SK-N-SH treated with all-trans-retinoic acid at 6 μM for 48 hours (cell line): Measurements from ENCODE around the gene PUM2.
"Not testable (repeated sequence)": the region's sequence is repeated elsewhere in the genome, so short reads cannot be mapped to it uniquely, and the experiment has no call there.

Experiments
- ATAC-seq: fragments of 200-7000 bp; cut with Tn5 transposase; 3 replicates; pipeline ENCODE4 v1.9.1; 2020; ENCODE audit warnings: mild to moderate bottlenecking, moderate library complexity
- ARNTL ChIP-seq: fragments of 450-650 bp; formaldehyde crosslinking; IDR thresholded peaks from 2 replicates; pipeline ENCODE4 v1.5.0; 2020; ENCODE audit warnings: low read depth, mild to moderate bottlenecking, moderate library complexity, borderline replicate concordance
- BACH2 ChIP-seq: fragments of 250-450 bp; sonication (Bioruptor Pico); IDR thresholded peaks from 2 replicates; pipeline ENCODE4 v1.9.0; 2021; ENCODE audit warnings: mild to moderate bottlenecking, borderline replicate concordance
- CREB5 ChIP-seq: fragments of 250-450 bp; sonication (Bioruptor Pico); IDR thresholded peaks from 2 replicates; pipeline ENCODE4 v1.5.1; 2020; ENCODE audit warnings: low read depth, mild to moderate bottlenecking, moderate library complexity
- CSDC2 ChIP-seq: fragments of 250-450 bp; sonication (Bioruptor Pico); IDR thresholded peaks from 2 replicates; pipeline ENCODE4 v1.5.0; 2020; ENCODE audit warnings: mild to moderate bottlenecking, moderate library complexity
- ESRRG ChIP-seq: fragments of 250-450 bp; sonication (Bioruptor Pico); IDR thresholded peaks from 2 replicates; pipeline ENCODE4 v1.6.1; 2021; ENCODE audit warnings: mild to moderate bottlenecking
- GLIS3 ChIP-seq: fragments of 250-450 bp; sonication (Bioruptor Pico); IDR thresholded peaks from 2 replicates; pipeline ENCODE4 v1.5.0; 2020; ENCODE audit warnings: mild to moderate bottlenecking, moderate library complexity
- ISL1 ChIP-seq: fragments of 250-450 bp; sonication (Bioruptor Pico); IDR thresholded peaks from 2 replicates; pipeline ENCODE4 v2.1.2; 2022; ENCODE audit warnings: mild to moderate bottlenecking, moderate library complexity
- OSR1 ChIP-seq: fragments of 250-450 bp; sonication (Bioruptor Pico); IDR thresholded peaks from 2 replicates; pipeline ENCODE4 v1.8.0; 2022; ENCODE audit warnings: moderate library complexity, mild to moderate bottlenecking, inconsistent platforms
- PPARA ChIP-seq: fragments of 250-450 bp; sonication (Bioruptor Pico); IDR thresholded peaks from 2 replicates; pipeline ENCODE4 v1.5.0; 2020; ENCODE audit warnings: mild to moderate bottlenecking, borderline replicate concordance
- SNAI2 ChIP-seq: fragments of 250-450 bp; sonication (Bioruptor Pico); IDR thresholded peaks from 2 replicates; pipeline ENCODE4 v1.5.0; 2020; ENCODE audit warnings: mild to moderate bottlenecking, moderate library complexity
- TOX ChIP-seq: fragments of 250-450 bp; sonication (Bioruptor Pico); IDR thresholded peaks from 2 replicates; pipeline ENCODE4 v1.8.0; 2021; ENCODE audit warnings: mild to moderate bottlenecking, moderate library complexity, borderline replicate concordance
- ZC3H10 ChIP-seq: fragments of 250-450 bp; sonication (Bioruptor Pico); IDR thresholded peaks from 2 replicates; pipeline ENCODE4 v1.5.1; 2021; ENCODE audit warnings: mild to moderate bottlenecking, moderate library complexity
- ZFP30 ChIP-seq: fragments of 450-650 bp; formaldehyde crosslinking; IDR thresholded peaks from 2 replicates; pipeline ENCODE4 v1.5.0; 2022; ENCODE audit warnings: mild to moderate bottlenecking, moderate library complexity
- ZNF565 ChIP-seq: fragments of 450-650 bp; formaldehyde crosslinking; conservative IDR thresholded peaks from 2 replicates; pipeline ENCODE4 v1.5.0; 2020; ENCODE audit warnings: low read depth, mild to moderate bottlenecking, moderate library complexity
- ZNF70 ChIP-seq: fragments of 450-650 bp; formaldehyde crosslinking; IDR thresholded peaks from 2 replicates; pipeline ENCODE4 v1.5.0; 2020; ENCODE audit warnings: mild to moderate bottlenecking, moderate library complexity
- ZNF8 ChIP-seq: fragments of 450-650 bp; formaldehyde crosslinking; IDR thresholded peaks from 2 replicates; pipeline ENCODE4 v1.5.0; 2020; ENCODE audit warnings: mild to moderate bottlenecking, moderate library complexity
- TF ChIP-seq, protein P1 (sequence below): fragments of 250-450 bp; sonication (Bioruptor Pico); IDR thresholded peaks from 2 replicates; pipeline ENCODE4 v1.8.0; 2021; ENCODE audit warnings: low read depth, mild to moderate bottlenecking, moderate library complexity, borderline replicate concordance
- TF ChIP-seq, protein P2 (sequence below): fragments of 250-450 bp; sonication (Bioruptor Pico); IDR thresholded peaks from 2 replicates; pipeline ENCODE4 v1.5.1; 2021; ENCODE audit warnings: mild to moderate bottlenecking, moderate library complexity
- TF ChIP-seq, protein P3 (sequence below): fragments of 250-450 bp; sonication (Bioruptor Pico); IDR thresholded peaks from 2 replicates; pipeline ENCODE4 v1.8.0; 2020; ENCODE audit warnings: mild to moderate bottlenecking, moderate library complexity, borderline replicate concordance
- TF ChIP-seq, protein P4 (sequence below): fragments of 250-450 bp; sonication (Bioruptor Pico); IDR thresholded peaks from 2 replicates; pipeline ENCODE4 v1.5.0; 2020; ENCODE audit warnings: mild to moderate bottlenecking, moderate library complexity

The PUM2 gene

GRCh38 chr2:20236496-20236895 lies 114.1 kb downstream of the PUM2 start (continued):
- TF ChIP-seq, protein P1, sequence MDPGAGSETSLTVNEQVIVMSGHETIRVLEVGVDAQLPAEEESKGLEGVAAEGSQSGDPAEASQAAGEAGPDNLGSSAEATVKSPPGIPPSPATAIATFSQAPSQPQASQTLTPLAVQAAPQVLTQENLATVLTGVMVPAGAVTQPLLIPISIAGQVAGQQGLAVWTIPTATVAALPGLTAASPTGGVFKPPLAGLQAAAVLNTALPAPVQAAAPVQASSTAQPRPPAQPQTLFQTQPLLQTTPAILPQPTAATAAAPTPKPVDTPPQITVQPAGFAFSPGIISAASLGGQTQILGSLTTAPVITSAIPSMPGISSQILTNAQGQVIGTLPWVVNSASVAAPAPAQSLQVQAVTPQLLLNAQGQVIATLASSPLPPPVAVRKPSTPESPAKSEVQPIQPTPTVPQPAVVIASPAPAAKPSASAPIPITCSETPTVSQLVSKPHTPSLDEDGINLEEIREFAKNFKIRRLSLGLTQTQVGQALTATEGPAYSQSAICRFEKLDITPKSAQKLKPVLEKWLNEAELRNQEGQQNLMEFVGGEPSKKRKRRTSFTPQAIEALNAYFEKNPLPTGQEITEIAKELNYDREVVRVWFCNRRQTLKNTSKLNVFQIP (CRISPR knock-in tag), result no peak
- TF ChIP-seq ZNF8, result no peak
- no peak for TF ChIP-seq ZNF565 (CRISPR knock-in tag)

- no peak for ATAC-seq
- TF ChIP-seq CSDC2, result no peak
- TF ChIP-seq, protein P2, sequence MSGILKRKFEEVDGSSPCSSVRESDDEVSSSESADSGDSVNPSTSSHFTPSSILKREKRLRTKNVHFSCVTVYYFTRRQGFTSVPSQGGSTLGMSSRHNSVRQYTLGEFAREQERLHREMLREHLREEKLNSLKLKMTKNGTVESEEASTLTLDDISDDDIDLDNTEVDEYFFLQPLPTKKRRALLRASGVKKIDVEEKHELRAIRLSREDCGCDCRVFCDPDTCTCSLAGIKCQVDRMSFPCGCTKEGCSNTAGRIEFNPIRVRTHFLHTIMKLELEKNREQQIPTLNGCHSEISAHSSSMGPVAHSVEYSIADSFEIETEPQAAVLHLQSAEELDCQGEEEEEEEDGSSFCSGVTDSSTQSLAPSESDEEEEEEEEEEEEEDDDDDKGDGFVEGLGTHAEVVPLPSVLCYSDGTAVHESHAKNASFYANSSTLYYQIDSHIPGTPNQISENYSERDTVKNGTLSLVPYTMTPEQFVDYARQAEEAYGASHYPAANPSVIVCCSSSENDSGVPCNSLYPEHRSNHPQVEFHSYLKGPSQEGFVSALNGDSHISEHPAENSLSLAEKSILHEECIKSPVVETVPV (CRISPR knock-in tag), result no peak
- TF ChIP-seq, protein P3, sequence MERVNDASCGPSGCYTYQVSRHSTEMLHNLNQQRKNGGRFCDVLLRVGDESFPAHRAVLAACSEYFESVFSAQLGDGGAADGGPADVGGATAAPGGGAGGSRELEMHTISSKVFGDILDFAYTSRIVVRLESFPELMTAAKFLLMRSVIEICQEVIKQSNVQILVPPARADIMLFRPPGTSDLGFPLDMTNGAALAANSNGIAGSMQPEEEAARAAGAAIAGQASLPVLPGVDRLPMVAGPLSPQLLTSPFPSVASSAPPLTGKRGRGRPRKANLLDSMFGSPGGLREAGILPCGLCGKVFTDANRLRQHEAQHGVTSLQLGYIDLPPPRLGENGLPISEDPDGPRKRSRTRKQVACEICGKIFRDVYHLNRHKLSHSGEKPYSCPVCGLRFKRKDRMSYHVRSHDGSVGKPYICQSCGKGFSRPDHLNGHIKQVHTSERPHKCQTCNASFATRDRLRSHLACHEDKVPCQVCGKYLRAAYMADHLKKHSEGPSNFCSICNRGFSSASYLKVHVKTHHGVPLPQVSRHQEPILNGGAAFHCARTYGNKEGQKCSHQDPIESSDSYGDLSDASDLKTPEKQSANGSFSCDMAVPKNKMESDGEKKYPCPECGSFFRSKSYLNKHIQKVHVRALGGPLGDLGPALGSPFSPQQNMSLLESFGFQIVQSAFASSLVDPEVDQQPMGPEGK, result no peak
- TF ChIP-seq, protein P4, sequence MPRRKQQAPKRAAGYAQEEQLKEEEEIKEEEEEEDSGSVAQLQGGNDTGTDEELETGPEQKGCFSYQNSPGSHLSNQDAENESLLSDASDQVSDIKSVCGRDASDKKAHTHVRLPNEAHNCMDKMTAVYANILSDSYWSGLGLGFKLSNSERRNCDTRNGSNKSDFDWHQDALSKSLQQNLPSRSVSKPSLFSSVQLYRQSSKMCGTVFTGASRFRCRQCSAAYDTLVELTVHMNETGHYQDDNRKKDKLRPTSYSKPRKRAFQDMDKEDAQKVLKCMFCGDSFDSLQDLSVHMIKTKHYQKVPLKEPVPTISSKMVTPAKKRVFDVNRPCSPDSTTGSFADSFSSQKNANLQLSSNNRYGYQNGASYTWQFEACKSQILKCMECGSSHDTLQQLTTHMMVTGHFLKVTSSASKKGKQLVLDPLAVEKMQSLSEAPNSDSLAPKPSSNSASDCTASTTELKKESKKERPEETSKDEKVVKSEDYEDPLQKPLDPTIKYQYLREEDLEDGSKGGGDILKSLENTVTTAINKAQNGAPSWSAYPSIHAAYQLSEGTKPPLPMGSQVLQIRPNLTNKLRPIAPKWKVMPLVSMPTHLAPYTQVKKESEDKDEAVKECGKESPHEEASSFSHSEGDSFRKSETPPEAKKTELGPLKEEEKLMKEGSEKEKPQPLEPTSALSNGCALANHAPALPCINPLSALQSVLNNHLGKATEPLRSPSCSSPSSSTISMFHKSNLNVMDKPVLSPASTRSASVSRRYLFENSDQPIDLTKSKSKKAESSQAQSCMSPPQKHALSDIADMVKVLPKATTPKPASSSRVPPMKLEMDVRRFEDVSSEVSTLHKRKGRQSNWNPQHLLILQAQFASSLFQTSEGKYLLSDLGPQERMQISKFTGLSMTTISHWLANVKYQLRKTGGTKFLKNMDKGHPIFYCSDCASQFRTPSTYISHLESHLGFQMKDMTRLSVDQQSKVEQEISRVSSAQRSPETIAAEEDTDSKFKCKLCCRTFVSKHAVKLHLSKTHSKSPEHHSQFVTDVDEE, result no peak
- no peak for TF ChIP-seq BACH2 (CRISPR knock-in tag)
- no peak for TF ChIP-seq ESRRG
- no peak for TF ChIP-seq OSR1
- TF ChIP-seq ZC3H10 (CRISPR knock-in tag), result no peak
- no peak for TF ChIP-seq ISL1 (CRISPR knock-in tag)
- no peak for TF ChIP-seq TOX (CRISPR knock-in tag)
- TF ChIP-seq ZFP30 (CRISPR knock-in tag), result no peak
- no peak for TF ChIP-seq ZNF70 (CRISPR knock-in tag)
- TF ChIP-seq SNAI2, result no peak
- TF ChIP-seq ARNTL (CRISPR knock-in tag), result no peak
- TF ChIP-seq GLIS3 (CRISPR knock-in tag), result no peak
- TF ChIP-seq, protein P1 (CRISPR knock-in tag), result no peak
- TF ChIP-seq ZNF8, result no peak
- TF ChIP-seq PPARA (CRISPR knock-in tag), result no peak
- no peak for TF ChIP-seq CREB5
Measured at GRCh38 chr2:20235655-20236305, 114.9 kb downstream of the PUM2 start.

DNA sequence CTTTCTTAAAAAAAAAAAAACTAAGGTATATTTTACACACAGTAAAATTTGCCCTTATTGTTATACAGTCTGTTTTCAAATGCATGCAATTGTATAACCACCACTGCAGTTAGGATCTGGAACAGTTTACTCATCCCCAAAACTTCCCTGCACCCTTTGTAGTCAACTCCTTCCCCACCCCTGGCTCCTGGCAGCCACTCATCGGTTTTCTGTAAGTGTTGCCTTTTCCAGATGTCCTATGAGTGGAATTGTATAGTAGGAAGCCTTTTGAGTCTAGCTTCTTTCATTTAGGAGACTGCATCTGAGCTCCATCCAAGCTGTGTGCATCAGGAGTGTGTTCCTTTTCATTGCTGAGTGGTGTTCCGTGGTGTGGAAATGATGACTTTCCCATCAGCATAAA lies 116.0 kb downstream of the PUM2 start:
- not testable (repeated sequence) for ATAC-seq
